Measurements from ENCODE around the gene TPST2. TPM values are rescaled to one million over a fixed set of nuclear protein-coding genes. Genes with fewer than 3 reads are reported as not detected.

The TPST2 gene
- total and polyA plus RNA-seq, 2 of the 4 experiments (the other 2 are of a cell fraction) = 42.5 to 63.6 TPM

DNA sequence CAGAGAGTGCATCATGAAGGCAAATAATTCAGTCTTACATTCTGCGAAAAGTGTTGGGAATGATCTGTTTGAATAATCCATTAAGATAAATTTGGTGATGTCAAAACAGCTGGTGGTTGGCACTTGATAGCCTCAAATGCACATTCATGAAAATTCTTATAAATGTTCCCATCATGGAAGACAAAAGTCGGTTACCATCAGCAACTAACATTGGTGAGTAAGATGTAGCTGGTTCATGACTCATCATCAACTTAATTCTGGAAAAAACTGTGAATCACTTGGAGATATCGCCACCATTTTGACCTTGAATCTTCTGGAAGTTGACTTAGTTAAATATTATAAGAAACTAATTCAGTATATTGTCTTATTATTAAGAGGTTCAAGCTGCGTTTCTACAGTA, 16.7 kb upstream of the TPST2 start:
- Histone ChIP-seq H3K9me3 (ENCODE audit: control insufficient read depth, insufficient read depth, low read length) (no peaks in the 10 kb centered on the region), H3K27ac (ENCODE audit: insufficient read depth, low read length) (no peak overlapping the region), H3K18ac (ENCODE audit: low read depth, low read length) (no peak overlapping the region), H3K4me1 (ENCODE audit: control insufficient read depth, insufficient read depth, low read length) (peaks cover 8% of the 10 kb centered on the region), H2AK9ac (replicated peaks; ENCODE audit: low read depth, low read length, poor library complexity) (no peak overlapping the region), H3K27me3 (ENCODE audit: control insufficient read depth, insufficient read depth, low read length) (no peaks in the 10 kb centered on the region), H4K5ac (ENCODE audit: low read depth, low read length) (no peak overlapping the region), H3K9ac (ENCODE audit: low read depth, low read length) (no peak overlapping the region), H2BK15ac (ENCODE audit: low read depth, low read length) (no peak overlapping the region), H3K23ac (ENCODE audit: low read depth, low read length) (no peak overlapping the region), H3K14ac (replicated peaks; ENCODE audit: low read depth, low read length) (no peak overlapping the region), H2BK20ac (ENCODE audit: low read depth, low read length) (peak overlapping the region; percentile 39; the same call in 1 of the 2 replicates), H2AK5ac (ENCODE audit: low read depth, low read length) (no peak overlapping the region), H2BK5ac (ENCODE audit: low read depth, low read length, poor library complexity, severe bottlenecking) (no peak overlapping the region), H3K4me2 (ENCODE audit: low read depth, low read length) (no peak overlapping the region), H4K20me1 (ENCODE audit: insufficient read depth, low read length) (no peaks in the 10 kb centered on the region), H3K79me1 (ENCODE audit: low read depth in 1 of 2, low read length in 2 of 2) (peaks cover 0 to 5% of the 10 kb centered on the region in 2 experiments; a peak in 1 of 4 replicates), H4K8ac (ENCODE audit: low read depth in 2 of 2, low read length in 2 of 2) (no peak overlapping the region), H2BK120ac (ENCODE audit: low read depth, low read length) (0 out of 2 replicates have a peak overlapping the region, but pooled peaks have one; percentile 20), H4K91ac (ENCODE audit: insufficient read depth, low read depth, low read length) (no peak overlapping the region), H2AFZ (replicated peaks; ENCODE audit: low read length, poor library complexity) (no peak overlapping the region), H3K36me3 (ENCODE audit: control insufficient read depth, insufficient read depth, low read length) (no peaks in the 10 kb centered on the region), H3K56ac (ENCODE audit: extremely low read depth, insufficient read depth, low read length) (no peak overlapping the region), H3K9me1 (ENCODE audit: insufficient read depth, low read length) (peaks cover 10% of the 10 kb centered on the region), H3K4ac (ENCODE audit: low read depth, low read length) (no peak overlapping the region; the same call in 1 of the 2 replicates), H3K4me3 (ENCODE audit: insufficient read depth, low read depth, low read length) (no peak overlapping the region)
- intact Hi-C loops (cut with micrococcal nuclease) (no loop called here), in situ Hi-C loops (cut with MboI; ENCODE audit: low sequenced_read_pairs) (no loop called here), dilution Hi-C loops (cut with HindIII; ENCODE audit: low sequenced_read_pairs, unreplicated experiment) (no loop called here)
- TF ChIP-seq SMC3 (IDR thresholded peaks at IDR 0.05; ENCODE audit: low read depth, low read length) (no peak), MAFK (IDR thresholded peaks at IDR 0.05; ENCODE audit: low read depth, low read length) (0 out of 2 replicates have a peak, but pooled peaks have one; percentile 27), FOS (IDR thresholded peaks at IDR 0.05; ENCODE audit: low read depth, low read length) (peak; percentile 90)
- DNase-seq (peak; percentile 84), ATAC-seq (ENCODE audit: low read depth) (no peak)
- WGBS, 2 experiments (ENCODE audit: extremely low coverage in 2 of 2, insufficient read length in 1 of 2) = no CpG with 5 or more reads among the region's 4 CpGs
- ChIA-PET CTCF (no interaction called here), POLR2A (ENCODE audit: unreplicated experiment) (no interaction called here)
- BruUV-seq (replicated peaks) = no TSS peak
